ENCODE data around the gene ALG14.

ALG14 gene

DNA sequence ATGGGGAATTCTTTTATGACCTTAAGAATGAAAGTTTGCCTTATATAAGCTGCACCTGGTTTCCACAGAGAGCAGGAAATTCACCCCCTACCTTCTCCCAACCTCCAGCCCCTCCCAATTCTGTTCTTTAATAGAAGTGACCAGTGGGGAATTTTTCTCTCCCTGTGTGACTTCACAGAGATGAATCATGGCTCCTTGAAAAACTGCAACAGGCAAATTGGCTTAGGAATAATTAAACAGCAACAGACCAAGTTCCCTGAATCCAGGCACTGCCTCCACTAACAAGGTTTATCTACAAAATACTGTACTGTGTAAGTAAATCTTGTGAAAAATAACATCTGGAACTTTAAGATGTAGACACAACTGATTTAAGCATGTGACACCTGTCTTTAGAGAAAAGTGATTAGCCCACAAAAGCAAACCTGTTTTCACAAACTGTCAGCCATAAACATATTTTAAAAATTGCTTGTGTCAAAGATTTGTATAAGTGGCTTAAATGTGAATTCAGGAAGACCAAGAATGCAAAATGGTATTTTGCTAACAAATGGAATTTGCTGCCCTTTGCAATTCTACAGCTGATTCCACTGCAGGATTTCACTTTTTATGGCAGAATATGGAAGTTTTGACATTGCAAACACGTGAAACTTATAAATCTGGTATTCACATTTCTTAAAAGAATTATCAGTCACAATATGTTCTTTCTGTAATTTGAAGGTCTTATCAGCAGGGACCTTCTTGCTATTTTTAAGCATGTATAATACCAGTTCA, 54.0 kb downstream of the ALG14 start:
- H3K36me3 ChIP-seq, result no peaks in the 10 kb centered on the region
- no peak overlapping the region for H3K4me3 ChIP-seq (ENCODE audit: low read depth, low read length)
- no peaks in the 10 kb centered on the region for H3K27me3 ChIP-seq (ENCODE audit: insufficient read depth, low read depth, severe bottlenecking)
- no peak overlapping the region for H3K27ac ChIP-seq
- TF ChIP-seq, protein P1, sequence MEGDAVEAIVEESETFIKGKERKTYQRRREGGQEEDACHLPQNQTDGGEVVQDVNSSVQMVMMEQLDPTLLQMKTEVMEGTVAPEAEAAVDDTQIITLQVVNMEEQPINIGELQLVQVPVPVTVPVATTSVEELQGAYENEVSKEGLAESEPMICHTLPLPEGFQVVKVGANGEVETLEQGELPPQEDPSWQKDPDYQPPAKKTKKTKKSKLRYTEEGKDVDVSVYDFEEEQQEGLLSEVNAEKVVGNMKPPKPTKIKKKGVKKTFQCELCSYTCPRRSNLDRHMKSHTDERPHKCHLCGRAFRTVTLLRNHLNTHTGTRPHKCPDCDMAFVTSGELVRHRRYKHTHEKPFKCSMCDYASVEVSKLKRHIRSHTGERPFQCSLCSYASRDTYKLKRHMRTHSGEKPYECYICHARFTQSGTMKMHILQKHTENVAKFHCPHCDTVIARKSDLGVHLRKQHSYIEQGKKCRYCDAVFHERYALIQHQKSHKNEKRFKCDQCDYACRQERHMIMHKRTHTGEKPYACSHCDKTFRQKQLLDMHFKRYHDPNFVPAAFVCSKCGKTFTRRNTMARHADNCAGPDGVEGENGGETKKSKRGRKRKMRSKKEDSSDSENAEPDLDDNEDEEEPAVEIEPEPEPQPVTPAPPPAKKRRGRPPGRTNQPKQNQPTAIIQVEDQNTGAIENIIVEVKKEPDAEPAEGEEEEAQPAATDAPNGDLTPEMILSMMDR (IDR thresholded peaks at IDR 0.05; ENCODE audit: low read depth, low read length), result no peak
- H3K9me3 ChIP-seq (ENCODE audit: severe bottlenecking), result no peaks in the 10 kb centered on the region
- DNase-seq, result no peak

DNA sequence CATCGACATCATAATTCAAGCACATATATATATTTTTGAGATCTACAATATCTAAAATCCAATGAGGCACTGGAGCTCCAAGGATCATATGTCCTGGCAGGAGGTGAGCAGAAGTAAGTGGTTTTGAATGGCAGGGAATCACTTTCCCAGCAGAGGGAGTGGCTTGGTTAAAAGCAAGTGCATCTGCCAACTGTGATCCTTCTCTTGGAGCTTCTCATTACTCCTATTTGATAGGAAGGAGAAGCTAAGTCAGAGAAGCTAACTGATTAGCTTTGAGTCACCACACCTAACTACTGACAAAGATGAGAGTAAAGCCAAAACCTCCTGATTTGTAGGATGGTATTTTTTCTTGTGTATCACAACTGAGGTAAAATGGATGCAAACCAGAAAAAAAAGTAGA, 55.0 kb downstream of the ALG14 start:
- Histone ChIP-seq H3K27ac (no peak overlapping the region), H3K27me3 (ENCODE audit: insufficient read depth, low read depth, severe bottlenecking) (no peaks in the 10 kb centered on the region), H3K36me3 (no peaks in the 10 kb centered on the region), H3K4me3 (ENCODE audit: low read depth, low read length) (no peak overlapping the region), H3K9me3 (ENCODE audit: severe bottlenecking) (no peaks in the 10 kb centered on the region)
- TF ChIP-seq, protein P1 (IDR thresholded peaks at IDR 0.05; ENCODE audit: low read depth, low read length), result no peak
- no peak for DNase-seq

DNA sequence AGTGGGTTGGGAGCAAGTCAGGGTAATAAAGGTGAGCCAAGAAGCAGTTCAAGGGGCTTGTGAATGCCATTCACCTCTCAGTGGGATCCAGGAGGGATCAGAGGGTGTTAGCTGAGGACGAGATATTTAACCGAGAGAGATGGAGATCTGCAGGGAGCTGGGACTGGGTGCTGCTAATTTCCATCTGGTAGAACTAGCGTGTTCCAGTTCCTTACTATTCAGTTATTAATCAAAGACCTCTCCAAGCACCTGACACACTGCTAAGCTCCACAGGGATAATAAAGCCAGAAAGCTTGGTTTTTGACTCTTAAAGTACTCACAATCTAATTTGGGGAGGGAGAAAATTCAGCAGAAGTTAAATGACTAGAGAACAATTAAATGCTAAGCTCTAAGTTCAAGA, 57.7 kb downstream of the ALG14 start:
- no peak overlapping the region for H3K4me3 ChIP-seq (ENCODE audit: low read depth, low read length)
- H3K27me3 ChIP-seq (ENCODE audit: insufficient read depth, low read depth, severe bottlenecking), result no peaks in the 10 kb centered on the region
- H3K36me3 ChIP-seq, result no peaks in the 10 kb centered on the region
- TF ChIP-seq, protein P1 (IDR thresholded peaks at IDR 0.05; ENCODE audit: low read depth, low read length), result no peak
- H3K27ac ChIP-seq, result no peak overlapping the region
- no peak for DNase-seq
- H3K9me3 ChIP-seq (ENCODE audit: severe bottlenecking), result no peaks in the 10 kb centered on the region

DNA sequence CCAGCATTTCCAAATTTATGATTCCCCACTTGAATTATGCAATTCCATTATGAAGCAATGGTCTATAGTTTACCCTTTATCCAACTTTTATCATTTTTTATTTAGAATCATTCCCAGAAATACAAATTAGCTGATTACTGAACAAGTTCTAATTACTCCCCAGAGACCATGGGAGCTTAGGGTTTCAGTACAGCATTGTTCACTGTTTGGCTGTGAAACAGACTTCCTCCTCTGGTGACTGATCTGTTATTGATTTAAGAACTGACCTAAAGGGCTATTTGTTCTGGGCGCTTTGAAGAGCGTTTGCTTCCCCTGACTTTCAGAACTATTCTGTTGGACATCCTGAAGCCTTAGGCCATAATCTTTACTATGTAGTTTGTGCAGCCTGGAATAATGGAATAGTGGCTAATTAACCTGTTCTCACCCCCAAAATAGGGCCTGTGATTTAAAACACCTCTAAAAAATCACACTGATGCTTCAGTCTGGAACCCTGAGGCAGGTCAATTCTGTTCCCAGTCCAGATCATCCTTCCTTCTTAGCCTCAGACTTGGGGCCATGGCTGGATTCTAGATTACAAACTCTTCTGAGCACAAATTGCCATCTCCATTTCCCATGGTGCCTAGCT, 58.7 kb downstream of the ALG14 start:
- Histone ChIP-seq H3K27me3 (ENCODE audit: insufficient read depth, low read depth, severe bottlenecking) (no peaks in the 10 kb centered on the region), H3K4me3 (ENCODE audit: low read depth, low read length) (no peak overlapping the region), H3K9me3 (ENCODE audit: severe bottlenecking) (no peaks in the 10 kb centered on the region), H3K36me3 (no peaks in the 10 kb centered on the region), H3K27ac (no peak overlapping the region)
- DNase-seq, result no peak
- TF ChIP-seq, protein P1 (IDR thresholded peaks at IDR 0.05; ENCODE audit: low read depth, low read length), result no peak

DNA sequence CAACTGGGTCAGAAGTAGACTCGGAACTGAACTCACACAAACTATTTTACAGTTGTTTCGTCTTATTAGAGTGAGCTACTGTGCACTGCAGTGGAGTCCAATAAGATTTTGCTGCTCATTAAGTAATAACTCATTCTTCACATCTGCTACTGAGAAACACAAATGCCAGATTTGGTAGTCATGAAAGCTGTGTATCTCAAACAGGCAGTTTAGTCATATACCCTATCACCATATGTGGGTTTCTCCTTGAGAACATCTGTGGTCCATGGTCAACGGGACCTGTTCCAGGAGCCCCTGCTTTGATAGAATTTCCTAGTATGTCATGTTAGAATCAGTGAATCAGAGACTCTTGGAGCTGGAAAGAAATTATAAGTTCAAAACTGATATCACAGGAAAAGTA, 60.4 kb downstream of the ALG14 start:
- DNase-seq, result no peak
- H3K27me3 ChIP-seq (ENCODE audit: insufficient read depth, low read depth, severe bottlenecking), result no peaks in the 10 kb centered on the region
- no peak overlapping the region for H3K27ac ChIP-seq
- TF ChIP-seq, protein P1 (IDR thresholded peaks at IDR 0.05; ENCODE audit: low read depth, low read length), result no peak
- H3K36me3 ChIP-seq, result no peaks in the 10 kb centered on the region
- no peak overlapping the region for H3K4me3 ChIP-seq (ENCODE audit: low read depth, low read length)
- no peaks in the 10 kb centered on the region for H3K9me3 ChIP-seq (ENCODE audit: severe bottlenecking)

Data from WERI-Rb-1 (cell line).